BJ (cell line): ENCODE measurements around the gene NEURL3. TPM values are rescaled to one million over a fixed set of nuclear protein-coding genes. Genes with fewer than 3 reads are reported as not detected.

ENCODE experiments used
- CTCF ChIA-PET: fragments of 350-600 bp; formaldehyde crosslinking; extraction: SDS; loops from one replicate; lab custom pipeline; 2021; ENCODE audit warnings: antibody characterized with exemption, inconsistent platforms; lab: Yijun Ruan, JAX
- POLR2A ChIA-PET: fragments of 300-600 bp; sonication (Branson Sonifier 250); formaldehyde crosslinking; extraction: SDS; loops from one replicate; lab custom pipeline; 2021; ENCODE audit warnings: antibody characterized with exemption; lab: Charles Lee
- DNase-seq: peaks from one replicate; pipeline ENCODE4 v3.0.0-alpha.2; 2011; ENCODE audit warnings: low read depth
- H3K27me3 ChIP-seq: 2 replicates; pipeline ENCODE4 v1.6.0; 2011; ENCODE audit warnings: low read length; ENCODE audit not compliant: control insufficient read depth, insufficient read depth
- H3K36me3 ChIP-seq: 2 replicates; pipeline ENCODE4 v1.5.1; 2011; ENCODE audit warnings: low read length; ENCODE audit not compliant: control insufficient read depth, insufficient read depth
- H3K4me3 ChIP-seq: 2 replicates; pipeline ENCODE4 v1.5.1; 2011; ENCODE audit warnings: low read depth, mild to moderate bottlenecking, control low read depth, low read length
- CTCF ChIP-seq: IDR thresholded peaks from 2 replicates; pipeline ENCODE4 v1.5.1; 2011; ENCODE audit warnings: low read depth, mild to moderate bottlenecking, control low read depth, inconsistent platforms, low read length, moderate library complexity; ENCODE audit not compliant: insufficient read depth
- polyA plus RNA-seq: library from polyadenylated mRNA; depleted of rRNA; stranded (reverse); fragments of >200 nt; gene quantifications from 2 replicates; pipeline ENCODE4 v1.2.3, GENCODE V29; 2011

NEURL3 gene
- polyA plus RNA-seq, 1 experiment = not detected

DNA sequence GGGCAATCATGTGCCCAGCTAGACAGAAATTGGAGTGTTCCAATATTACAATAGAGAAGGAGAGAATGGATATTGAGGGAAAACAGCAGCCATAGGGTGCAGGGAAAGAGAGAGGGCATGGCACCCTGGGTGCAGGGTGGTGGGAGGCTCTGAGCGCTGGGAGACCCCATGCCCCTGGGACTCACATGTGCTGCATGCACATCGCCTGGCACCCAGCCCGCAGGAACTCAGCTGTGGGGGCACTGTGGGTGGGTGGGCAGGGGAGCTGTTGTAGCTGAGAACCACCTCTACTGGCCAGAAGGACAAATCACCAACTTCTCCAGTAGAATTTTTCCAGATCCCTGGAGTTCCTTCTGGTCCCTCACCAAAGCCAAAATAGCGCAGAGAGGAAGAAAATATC, 7.2 kb upstream of the NEURL3 start:
- Histone ChIP-seq H3K36me3 (no peaks in the 10 kb centered on the region), H3K4me3 (no peak overlapping the region), H3K27me3 (peaks cover 5% of the 10 kb centered on the region)
- TF ChIP-seq CTCF = no peak
- POLR2A ChIA-PET = interaction anchor here (0.6 kb wide), 2 partner anchors 98 to 330 kb away, joined by 3 to 6 read pairs; no protein-coding TSS in a partner anchor
- DNase-seq = no peak
- CTCF ChIA-PET = interaction anchor here (1.8 to 9.3 kb wide), 2 partner anchors 42 to 103 kb away, joined by 6 to 253 read pairs; no protein-coding TSS in a partner anchor

DNA sequence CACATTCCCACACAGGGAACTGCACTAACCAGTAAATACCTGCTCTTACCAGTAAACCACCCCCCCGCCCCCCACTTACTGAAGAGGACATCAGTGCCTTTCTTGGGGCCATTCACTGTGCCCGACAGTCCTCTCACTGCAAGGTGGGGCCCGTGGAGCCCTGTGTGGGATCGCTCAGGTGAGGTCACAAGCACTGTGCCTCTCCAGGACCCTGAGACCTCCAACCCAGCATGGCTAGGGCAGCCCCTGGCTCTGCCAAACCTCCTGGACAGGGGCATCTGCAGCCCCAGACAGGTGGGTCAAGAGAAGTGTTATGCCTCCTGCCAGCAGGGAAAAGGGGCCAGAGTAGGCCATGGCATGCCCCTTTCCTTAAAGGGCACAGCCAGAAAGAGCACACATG, 6.7 kb upstream of the NEURL3 start:
- DNase-seq = no peak
- no peak overlapping the region for H3K4me3 ChIP-seq
- peaks cover 5% of the 10 kb centered on the region for H3K27me3 ChIP-seq
- ChIA-PET CTCF (interaction anchor here (1.8 to 9.3 kb wide), 3 partner anchors 10 to 103 kb away, joined by 6 to 253 read pairs (median 26); no protein-coding TSS in a partner anchor), POLR2A (no interaction called here)
- H3K36me3 ChIP-seq = no peaks in the 10 kb centered on the region
- TF ChIP-seq CTCF = no peak

GRCh38 chr2:96510931-96511595, 5.9 kb upstream of the NEURL3 start:
- DNase-seq = no peak
- ChIA-PET CTCF (interaction anchor here (1.2 to 9.3 kb wide), 9 partner anchors 11 to 518 kb away, joined by 3 to 253 read pairs (median 15); partner anchors contain the start of genes ANKRD36C and ASTL), POLR2A (no interaction called here)
- Histone ChIP-seq H3K4me3 (no peak overlapping the region), H3K27me3 (peaks cover 5% of the 10 kb centered on the region), H3K36me3 (no peaks in the 10 kb centered on the region)
- no peak for TF ChIP-seq CTCF

GRCh38 chr2:96509847-96510230, 4.7 kb upstream of the NEURL3 start:
- ChIA-PET CTCF (interaction anchor here (0.6 to 9.3 kb wide), 41 partner anchors 8 to 1431 kb away, joined by 3 to 253 read pairs (median 5); partner anchors contain the start of genes ADRA2B, ANKRD36, ANKRD36C and ASTL), POLR2A (no interaction called here)
- H3K27me3 ChIP-seq = peaks cover 5% of the 10 kb centered on the region
- DNase-seq = no peak
- H3K4me3 ChIP-seq = no peak overlapping the region
- TF ChIP-seq CTCF = no peak
- no peaks in the 10 kb centered on the region for H3K36me3 ChIP-seq

DNA sequence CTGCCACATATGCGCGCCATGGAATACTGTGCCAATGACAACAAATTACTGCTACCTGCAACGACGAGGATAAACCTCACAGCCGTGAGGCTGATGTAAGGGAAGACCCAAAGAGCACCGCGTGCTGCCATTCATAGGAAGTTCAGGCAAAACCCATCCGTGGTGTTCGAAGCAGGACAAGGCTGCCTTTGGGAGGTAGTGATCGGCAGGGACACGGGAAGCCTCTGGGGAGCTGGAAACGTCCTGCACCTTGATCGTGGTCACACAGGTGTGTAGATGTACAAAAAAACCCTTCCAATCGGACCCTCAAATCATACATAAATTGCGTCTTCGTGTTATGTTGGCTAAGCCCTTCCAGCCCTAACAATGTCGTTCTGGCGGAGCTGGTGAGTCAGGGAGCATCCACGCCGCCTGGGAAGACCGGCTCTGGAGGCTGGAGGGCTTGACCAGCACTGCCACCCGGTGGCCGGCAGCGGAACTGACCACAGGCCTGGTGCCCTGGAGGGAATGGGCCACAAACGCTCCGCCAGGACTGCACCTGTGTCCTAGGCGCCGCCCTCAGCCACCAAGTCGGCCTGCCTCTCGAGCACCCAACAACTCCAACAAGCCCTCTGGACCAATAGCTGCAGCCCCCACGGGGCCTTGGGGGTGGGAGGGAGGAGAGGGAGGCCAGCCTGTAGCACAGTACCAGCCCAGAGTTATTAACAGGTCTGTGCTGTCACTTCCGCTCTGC, 4.1 kb upstream of the NEURL3 start:
- ChIA-PET POLR2A (interaction anchor here (0.6 kb wide), 1 partner anchor 143 kb away, joined by 3 read pairs; no protein-coding TSS in a partner anchor), CTCF (interaction anchor here (0.6 to 9.3 kb wide), 58 partner anchors 9 to 1430 kb away, joined by 3 to 253 read pairs (median 4); partner anchors contain the start of genes ADRA2B, ANKRD36, ANKRD36C and ASTL)
- Histone ChIP-seq H3K36me3 (no peaks in the 10 kb centered on the region), H3K27me3 (peaks cover 5% of the 10 kb centered on the region), H3K4me3 (no peak overlapping the region)
- DNase-seq = peak; percentile 16
- TF ChIP-seq CTCF = peak; percentile 99
